Activated CD8-positive, alpha-beta memory T cell treated with anti-CD3 and anti-CD28 coated beads, Interleukin-2, amount 50 U/mL, for 48 hours (primary cell): ENCODE results near the gene NHLRC4.

ENCODE experiments used
- DNase-seq: peaks from one replicate; pipeline ENCODE4 v3.0.0-alpha.2; 2020

Gene NHLRC4

DNA sequence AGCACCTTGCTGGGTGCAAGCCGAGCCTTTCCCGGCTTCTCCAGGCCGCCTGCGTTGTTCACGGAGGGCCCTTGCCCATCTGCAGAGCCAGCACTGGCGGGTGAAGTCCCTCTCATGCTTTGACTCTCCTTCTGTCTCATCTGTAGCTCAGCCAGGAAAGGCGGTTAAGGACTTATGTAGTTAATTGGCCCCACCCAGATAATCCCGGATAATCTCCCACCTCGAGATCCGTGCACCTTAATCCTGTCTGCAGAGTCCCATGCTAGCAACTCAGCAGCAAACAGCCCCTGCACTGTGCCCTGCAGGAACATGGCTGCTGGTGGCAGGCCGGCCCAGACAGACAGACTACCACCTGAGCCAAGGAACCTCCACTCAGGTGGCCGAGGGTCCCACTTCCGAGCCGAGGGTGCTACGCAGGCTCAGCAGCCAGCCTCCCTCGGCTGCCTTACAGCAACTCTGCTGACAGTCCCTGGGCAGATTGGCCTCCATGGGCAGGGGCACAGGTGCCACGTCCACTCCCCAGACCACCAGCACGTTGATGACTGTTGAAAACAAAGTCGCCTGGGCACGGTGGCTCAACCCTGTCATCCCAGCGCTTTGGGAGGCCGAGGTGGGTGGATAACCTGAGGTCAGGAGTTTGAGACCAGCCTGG, 40.0 kb downstream of the NHLRC4 start:
- DNase-seq = no peak

DNA sequence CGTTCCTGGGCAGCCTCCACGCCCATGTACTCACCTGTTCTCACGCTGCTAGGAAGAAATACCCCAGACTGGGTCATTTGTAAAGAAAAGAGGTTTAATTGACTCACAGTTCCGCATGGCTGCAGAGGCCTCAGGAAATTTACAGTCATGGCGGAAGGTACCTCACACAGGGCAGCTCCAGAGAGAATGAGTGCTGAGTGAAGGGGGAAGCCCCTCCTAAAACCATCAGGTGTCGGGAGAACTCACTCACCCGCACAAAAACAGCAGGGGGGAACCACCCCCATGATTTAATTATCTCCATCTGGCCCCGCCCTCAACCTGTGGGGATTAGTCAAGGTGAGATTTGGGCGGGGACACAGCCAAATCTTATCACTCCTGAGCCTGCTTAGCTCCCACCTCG, 41.2 kb downstream of the NHLRC4 start:
- no peak for DNase-seq

DNA sequence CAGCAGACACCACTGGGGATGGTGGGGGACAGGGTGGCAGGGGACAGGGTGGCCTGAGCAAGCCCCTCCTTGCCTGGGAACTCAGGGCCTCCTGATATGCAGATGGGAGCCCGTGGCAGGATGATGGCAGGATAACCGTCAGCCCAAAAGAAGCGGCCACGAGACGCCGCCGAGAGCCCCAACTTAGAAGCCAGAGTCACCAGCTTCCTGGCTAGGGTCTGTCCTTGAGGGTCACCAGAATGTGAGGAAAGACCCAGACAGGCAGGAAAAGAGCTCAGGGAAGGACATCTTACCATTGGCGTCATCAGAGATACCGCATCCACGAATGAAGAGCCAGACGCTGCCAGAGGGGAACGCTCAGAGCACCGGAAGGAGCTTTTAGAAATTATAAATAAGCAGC, 42.5 kb downstream of the NHLRC4 start:
- DNase-seq = no peak

DNA sequence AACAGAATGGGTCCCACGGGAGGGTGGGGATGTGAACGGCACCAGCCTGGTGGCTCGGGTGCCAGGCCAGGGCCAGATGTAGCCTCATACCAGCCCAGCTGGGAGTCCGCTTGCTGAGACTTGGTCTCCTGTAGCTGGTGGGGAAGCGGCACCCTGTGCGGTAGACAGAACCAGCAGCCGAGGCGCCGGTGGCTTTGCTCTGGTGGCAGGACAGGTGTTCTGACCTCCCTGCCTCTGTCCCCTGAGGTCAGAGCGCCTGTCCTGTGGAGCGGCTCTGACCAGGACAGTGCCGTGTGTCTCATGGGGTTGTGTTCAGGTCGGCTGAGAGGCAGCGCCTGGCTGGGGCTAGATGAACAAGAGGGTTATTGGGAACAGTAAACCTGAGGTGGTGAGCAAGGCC, 43.2 kb downstream of the NHLRC4 start:
- DNase-seq = no peak

DNA sequence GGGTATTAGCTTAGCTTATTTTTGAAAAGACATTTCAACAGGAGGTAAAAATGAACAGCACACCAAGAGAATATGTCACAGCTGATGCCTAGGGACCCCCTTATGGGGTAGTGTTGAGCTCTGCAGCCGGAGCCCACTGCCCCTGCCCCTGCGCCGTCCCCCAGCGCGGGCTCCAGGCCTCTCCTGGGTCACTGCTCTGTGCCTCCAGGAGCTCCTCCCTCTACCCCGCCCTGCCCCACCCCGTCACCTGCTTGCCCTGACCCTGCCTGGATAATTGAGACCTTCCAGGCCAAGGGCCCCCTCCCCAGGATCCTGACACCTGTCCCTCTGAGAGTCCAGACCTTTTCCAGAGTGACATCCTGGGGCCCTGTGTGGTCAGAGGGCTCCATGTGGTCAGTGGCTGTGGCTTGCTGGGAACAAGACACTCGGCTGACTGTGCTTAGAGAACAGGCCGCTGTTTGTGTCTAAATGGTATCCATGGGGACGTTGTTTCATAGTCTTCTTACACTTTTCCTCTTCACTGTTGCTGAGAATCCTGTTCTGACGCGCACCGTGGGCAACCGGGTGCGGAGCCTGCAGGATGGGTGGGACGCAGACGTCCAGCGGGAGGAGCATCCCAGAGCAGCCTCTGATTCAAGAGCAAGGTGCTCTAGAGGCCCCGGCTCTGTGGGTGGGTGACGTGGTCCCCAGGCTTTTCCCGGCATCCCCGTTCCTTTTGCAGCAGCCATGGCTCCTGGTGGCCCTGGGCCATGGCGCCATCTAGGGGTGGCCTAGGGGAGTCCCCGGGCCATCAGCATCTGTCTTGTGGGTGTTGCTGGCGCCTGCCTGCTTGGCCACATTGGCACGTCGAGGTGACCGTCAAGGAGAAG, 43.9 kb downstream of the NHLRC4 start:
- peak; percentile 83 for DNase-seq

DNA sequence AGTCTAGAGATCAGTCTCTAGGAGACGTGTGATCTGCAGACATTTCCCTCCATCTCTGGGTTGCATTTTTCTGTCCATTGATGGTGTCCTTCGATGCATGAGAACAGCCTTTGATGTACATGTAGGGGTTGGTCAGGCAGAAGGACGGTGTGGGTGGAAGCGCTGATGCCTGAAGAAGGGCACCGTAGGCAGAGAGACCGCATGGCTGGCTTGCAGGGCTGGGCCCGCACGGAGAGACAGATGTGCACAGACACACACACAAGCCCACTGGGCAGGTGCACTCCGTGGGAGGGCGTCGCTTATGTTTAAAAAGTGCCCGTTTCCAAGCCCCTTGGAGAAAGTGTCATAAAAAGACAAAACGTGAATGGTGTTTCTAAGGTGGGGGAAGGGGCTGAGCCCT, 48.3 kb downstream of the NHLRC4 start:
- no peak for DNase-seq

DNA sequence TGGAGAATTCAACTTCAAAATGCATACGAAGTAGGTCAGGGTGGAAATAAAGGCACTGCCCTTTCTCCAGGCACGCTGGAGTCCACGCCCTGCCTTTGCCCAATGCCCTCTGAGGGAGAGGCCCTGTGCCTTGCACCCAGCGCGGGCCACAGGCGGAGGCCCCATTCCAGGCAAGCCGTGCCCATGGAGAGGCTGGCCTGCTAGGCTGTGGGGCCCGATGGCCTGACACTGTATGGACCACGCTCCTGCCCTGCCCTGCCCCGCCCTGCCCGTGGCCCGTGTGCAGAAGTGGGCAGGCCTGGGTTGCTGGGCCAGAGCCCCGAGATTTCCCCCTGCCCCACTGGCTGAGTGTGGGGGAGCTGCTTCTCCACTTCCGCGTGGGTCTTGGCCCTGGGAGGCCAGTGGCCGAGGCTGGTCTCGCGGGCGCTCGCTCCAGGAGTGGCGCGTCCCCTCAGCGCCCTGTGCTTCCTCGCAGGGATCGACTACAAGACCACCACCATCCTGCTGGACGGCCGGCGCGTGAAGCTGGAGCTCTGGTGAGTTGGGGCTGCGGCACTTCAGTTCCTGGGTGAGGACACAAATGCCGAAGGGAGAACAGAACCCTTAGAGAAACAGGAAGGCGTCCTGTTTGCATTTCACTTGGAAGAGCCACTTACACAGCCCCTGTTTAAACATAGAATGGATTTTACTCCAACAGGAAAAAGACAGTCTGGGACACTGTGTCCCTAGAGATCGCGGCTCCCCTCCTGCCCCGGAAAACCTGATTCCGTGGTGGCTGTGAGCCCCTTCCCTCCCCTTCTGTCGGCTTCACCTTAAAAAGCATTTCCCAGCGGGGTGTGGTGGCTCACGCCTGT, 50.2 kb downstream of the NHLRC4 start:
- DNase-seq = no peak

DNA sequence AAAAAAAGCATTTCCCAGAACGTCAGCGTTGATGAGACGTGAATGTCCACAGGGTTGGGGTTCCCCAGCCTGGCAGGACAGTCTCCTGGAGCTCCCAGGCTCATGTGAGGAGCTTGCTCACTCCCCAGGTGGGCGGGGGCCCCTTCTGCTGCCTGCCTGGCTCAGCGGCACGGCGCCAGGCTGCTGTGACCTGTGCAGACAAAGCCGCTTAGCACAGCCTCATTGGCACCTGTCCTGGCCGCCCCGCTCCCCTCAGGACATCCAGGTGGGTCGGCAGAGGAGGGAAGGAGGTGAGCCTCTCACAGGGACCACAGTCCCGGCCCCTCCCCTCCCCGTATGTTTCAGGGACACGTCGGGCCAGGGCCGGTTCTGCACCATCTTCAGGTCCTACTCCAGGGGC, 51.0 kb downstream of the NHLRC4 start:
- no peak for DNase-seq
